Heart left ventricle (tissue), 16 donors: ENCODE data around the gene GABRR1. TPM values are rescaled to one million over a fixed set of nuclear protein-coding genes. Genes with fewer than 3 reads are reported as not detected.

Experiments
- ATAC-seq, 4 donors: fragments of 200-7000 bp; cut with Tn5 transposase; one replicate each; pipeline ENCODE4 v1.9.1; 2020 to 2022; ENCODE audit warnings: moderate library complexity in 4 of 4, mild to moderate bottlenecking in 3 of 4, moderate number of reproducible peaks in 1 of 4
- DNase-seq, 5 donors: peaks; one replicate each; pipeline ENCODE4 v3.0.0-alpha.2; 2020
- H3K27ac ChIP-seq, 12 donors: fragments of 200-600 bp; sonication (generic) in 4 of 12; one replicate each; pipeline versions ENCODE4 v1.5.0 to v1.8.0; 2016 to 2022; ENCODE audit warnings: mild to moderate bottlenecking in 2 of 12
- H3K27me3 ChIP-seq, 9 donors: fragments of 200-600 bp; sonication (generic) in 2 of 9; one replicate each; pipeline versions ENCODE4 v1.5.1 to v1.8.0; 2016 to 2022; ENCODE audit warnings: mild to moderate bottlenecking in 3 of 9
- H3K36me3 ChIP-seq, 9 donors: fragments of 200-600 bp; sonication (generic) in 2 of 9; one replicate each; pipeline versions ENCODE4 v1.5.0 to v1.8.0; 2018 to 2022; ENCODE audit warnings: mild to moderate bottlenecking in 2 of 9
- H3K4me1 ChIP-seq, 12 donors: fragments of 200-600 bp; sonication (generic) in 4 of 12; one replicate each; pipeline versions ENCODE4 v1.5.0 to v1.8.0; 2016 to 2022; ENCODE audit warnings: mild to moderate bottlenecking in 3 of 12
- H3K4me3 ChIP-seq, 12 donors: fragments of 200-600 bp; sonication (generic) in 4 of 12; one replicate each; pipeline versions ENCODE4 v1.5.0 to v1.8.0; 2017 to 2022; ENCODE audit warnings: mild to moderate bottlenecking in 9 of 12, moderate library complexity in 4 of 12
- H3K9me3 ChIP-seq, 12 donors: fragments of 200-600 bp; sonication (generic) in 4 of 12; one replicate each; pipeline versions ENCODE4 v1.5.0 to v1.8.0; 2016 to 2022; ENCODE audit warnings: mild to moderate bottlenecking in 1 of 12
- CTCF ChIP-seq, 12 donors: fragments of 200-600 bp; sonication (generic) in 4 of 12; IDR thresholded peaks; one replicate each; pipeline versions ENCODE4 v1.5.0 to v1.8.0; 2018 to 2022; ENCODE audit warnings: antibody characterized with exemption in 12 of 12, mild to moderate bottlenecking in 5 of 12
- POLR2A ChIP-seq, 2 donors: fragments of 450-650 bp; IDR thresholded peaks; one replicate each; pipeline ENCODE4 v1.6.1; 2017; ENCODE audit warnings: antibody characterized with exemption in 2 of 2, mild to moderate bottlenecking in 2 of 2, moderate library complexity in 2 of 2
- WGBS, 4 donors: extraction: QIAGEN DNeasy Blood & Tissue Kit in 2 of 4; methylation state at CpG; one replicate each; pipeline versions ENCODE4 v1.1.5 to v1.1.7; 2013 to 2018; 5-methylcytosine and 5-hydroxymethylcytosine counted together
- intact Hi-C, 10 donors: fragments of 100-400 bp; cut with DNase I; formaldehyde crosslinking; loops; one replicate each; pipeline versions ENCODE4 v1.11.1 to v1.14.2; 2022
- polyA plus RNA-seq, 2 donors: library from polyadenylated mRNA; stranded (reverse); fragments of 200-250 nt; gene quantifications; one replicate each; pipeline ENCODE4 v1.2.3, GENCODE V29; 2013
- total RNA-seq, 9 donors: library from RNA; depleted of rRNA in 2 of 9; stranded (reverse); fragments of >200 nt in 2 of 9; fragmentation: NEBNext Ultra II Directional in 3 of 9; extraction: Animal tissue kit (Norgen Biotek cat#: 25700) in 3 of 9; gene quantifications; one replicate each; pipeline versions ENCODE4 v1.1.0 to v1.2.4, GENCODE V29; 2016 to 2023
- donor health status: ischemic (EF 13 %, LVEDD 7.1; RV severe dilation, severe dysfunction).
- donor health status: healthy with polysubstance abuse.
- donor health status: DM: no; HTN: yes; CAD: no.
- donor health status: DM: no; HTN: no; CAD: no.
- donor health status: ischemic (EF 25% LVEDD 6.9; RV normal size, moderate dysfunction).
- donor health status: ischemic (EF 25% LVEDD 5.7; RV mildly dilated, moderate dysfunction).
- donor health status: healthy.
- donor health status: DM: yes; HTN: yes; CAD: no.
- donor health status: ischemic (EF 35%, LVEDD 5.7; RV mildly dilated, moderate dysfunction).
- donor health status: nonischemic (EF 11% LVEDD 7.7; RV severe dilation, severe dysfunction).
- donor health status: DM: yes; HTN: yes; CAD: no.
- donor health status: PGD.
- donor health status: ischemic (EF 29% LVEDD 5.4; RV normal size, mild dysfunction).
- donor health status: nonischemic (EF 23%, LVEDD 6.1; RV moderate dilation, normal function).

GABRR1 gene
- total and polyA plus RNA-seq, 11 donors: not detected

- DNase-seq (no peak), ATAC-seq (peak; percentile 33 to 70 (median 52))
- no peak overlapping the region for H3K27ac ChIP-seq
- no peak overlapping the region for H3K4me3 ChIP-seq
- no peaks in the 10 kb centered on the region for H3K27me3 ChIP-seq
- 88 to 94% (median 94%) methylated on average over 2 of the region's 2 CpGs for WGBS, 4 donors
- intact Hi-C loops: no loop called here
- no peaks in the 10 kb centered on the region for H3K9me3 ChIP-seq
- H3K4me1 ChIP-seq: no peaks in the 10 kb centered on the region
- TF ChIP-seq CTCF (IDR thresholded peaks at IDR 0.05): no peak
- no peak for TF ChIP-seq POLR2A (IDR thresholded peaks at IDR 0.05)
- no peaks in the 10 kb centered on the region for H3K36me3 ChIP-seq
These were observed 30.4 kb downstream of the GABRR1 start for GRCh38 chr6:89186762-89187161.

DNA sequence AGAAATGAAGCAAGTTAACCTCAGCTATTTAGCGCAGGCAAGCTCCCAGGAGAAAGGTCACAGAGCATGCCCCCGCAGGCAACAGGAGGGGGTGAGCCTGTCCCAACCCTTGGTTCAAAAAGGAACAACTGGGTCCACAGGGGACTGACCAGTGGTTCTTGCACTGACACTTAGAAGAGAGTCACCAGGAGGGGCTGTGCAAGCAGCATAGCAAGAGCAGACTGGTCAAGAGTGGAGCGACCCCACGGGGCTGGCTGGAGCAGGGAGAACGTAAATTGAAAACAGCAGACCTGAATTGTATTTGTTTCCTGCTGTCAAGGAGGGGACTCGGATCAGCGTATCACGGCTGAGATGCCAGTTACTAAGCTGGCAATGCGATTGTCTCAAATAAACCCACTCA, 32.8 kb downstream of the GABRR1 start:
- ATAC-seq (no peak), DNase-seq (no peak)
- TF ChIP-seq CTCF (IDR thresholded peaks at IDR 0.05): no peak
- TF ChIP-seq POLR2A (IDR thresholded peaks at IDR 0.05): no peak
- H3K9me3 ChIP-seq: no peaks in the 10 kb centered on the region
- H3K27ac ChIP-seq: no peak overlapping the region
- intact Hi-C loops: no loop called here
- no peaks in the 10 kb centered on the region for H3K4me1 ChIP-seq
- 76 to 85% (median 80%) methylated on average over 9 of the region's 9 CpGs for WGBS, 4 donors
- H3K36me3 ChIP-seq: no peaks in the 10 kb centered on the region
- no peak overlapping the region for H3K4me3 ChIP-seq
- no peaks in the 10 kb centered on the region for H3K27me3 ChIP-seq

- WGBS, 4 donors: 49 to 94% (median 60%) methylated on average over 2 of the region's 2 CpGs
- ATAC-seq (no peak), DNase-seq (no peak)
- H3K27ac ChIP-seq: no peak overlapping the region
- no peaks in the 10 kb centered on the region for H3K4me1 ChIP-seq
- no peaks in the 10 kb centered on the region for H3K9me3 ChIP-seq
- no peaks in the 10 kb centered on the region for H3K27me3 ChIP-seq
- TF ChIP-seq CTCF (IDR thresholded peaks at IDR 0.05) (no peak), POLR2A (IDR thresholded peaks at IDR 0.05) (no peak)
- no peak overlapping the region for H3K4me3 ChIP-seq
- intact Hi-C loops: no loop called here
- no peaks in the 10 kb centered on the region for H3K36me3 ChIP-seq
These were observed 33.9 kb downstream of the GABRR1 start for GRCh38 chr6:89183294-89183693.

DNA sequence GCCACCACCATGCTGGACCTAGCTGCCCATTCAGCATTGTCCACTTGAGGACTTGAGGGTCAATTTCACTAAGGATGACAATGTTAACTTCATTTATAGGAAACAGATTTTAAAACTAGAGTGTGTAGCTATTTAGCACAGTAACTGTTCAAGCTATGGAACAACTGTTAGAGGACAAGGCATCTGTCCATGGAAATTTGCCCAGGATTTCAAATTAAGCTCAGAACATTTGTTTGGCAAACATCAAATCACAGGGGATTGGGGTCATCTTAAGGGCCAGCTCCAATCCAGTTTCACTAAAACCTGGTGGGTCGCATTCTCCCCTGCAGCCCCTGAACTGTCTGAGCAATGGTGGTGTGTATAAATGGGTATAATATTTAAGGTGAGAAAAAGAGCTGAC, 36.2 kb downstream of the GABRR1 start:
- no peak overlapping the region for H3K4me3 ChIP-seq
- TF ChIP-seq POLR2A (IDR thresholded peaks at IDR 0.05): no peak
- H3K27ac ChIP-seq: no peak overlapping the region
- H3K36me3 ChIP-seq: no peaks in the 10 kb centered on the region
- WGBS, 4 donors: 69 to 74% (median 71%) methylated on average over 1 of the region's 1 CpG
- no peaks in the 10 kb centered on the region for H3K9me3 ChIP-seq
- H3K4me1 ChIP-seq: no peaks in the 10 kb centered on the region
- intact Hi-C loops: no loop called here
- no peaks in the 10 kb centered on the region for H3K27me3 ChIP-seq
- ATAC-seq (no peak), DNase-seq (no peak)

DNA sequence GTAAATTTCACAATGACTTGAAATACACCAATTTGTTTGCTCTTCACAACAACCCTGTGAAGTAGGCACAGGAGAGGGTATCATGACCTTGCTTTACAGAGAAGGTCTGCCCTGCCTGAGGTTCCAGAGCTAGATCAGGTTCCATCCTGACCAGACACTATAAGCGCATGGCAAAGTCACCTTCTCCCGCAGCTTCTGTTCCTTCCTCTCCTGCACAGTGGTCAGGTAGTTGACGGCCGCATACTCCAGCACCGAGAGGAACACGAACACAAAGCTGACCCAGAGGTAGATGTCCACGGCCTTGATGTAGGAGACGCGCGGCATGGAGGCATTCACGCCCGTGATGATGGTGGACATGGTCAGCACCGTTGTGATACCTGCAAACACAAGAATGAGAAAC, 37.0 kb downstream of the GABRR1 start:
- no peaks in the 10 kb centered on the region for H3K36me3 ChIP-seq
- no peaks in the 10 kb centered on the region for H3K4me1 ChIP-seq
- intact Hi-C loops: no loop called here
- no peak overlapping the region for H3K27ac ChIP-seq
- 94 to 97% (median 96%) methylated on average over 13 of the region's 13 CpGs for WGBS, 4 donors
- no peak overlapping the region for H3K4me3 ChIP-seq
- TF ChIP-seq POLR2A (IDR thresholded peaks at IDR 0.05): no peak
- TF ChIP-seq CTCF (IDR thresholded peaks at IDR 0.05): no peak
- ATAC-seq (no peak), DNase-seq (no peak)
- no peaks in the 10 kb centered on the region for H3K27me3 ChIP-seq
- no peaks in the 10 kb centered on the region for H3K9me3 ChIP-seq
